GM03348 (cell line): ENCODE measurements around the gene CLCN4.

ENCODE experiments used
- DNase-seq: peaks from one replicate; pipeline ENCODE4 v3.0.0; 2012; ENCODE audit warnings: low spot score

The CLCN4 gene

DNA sequence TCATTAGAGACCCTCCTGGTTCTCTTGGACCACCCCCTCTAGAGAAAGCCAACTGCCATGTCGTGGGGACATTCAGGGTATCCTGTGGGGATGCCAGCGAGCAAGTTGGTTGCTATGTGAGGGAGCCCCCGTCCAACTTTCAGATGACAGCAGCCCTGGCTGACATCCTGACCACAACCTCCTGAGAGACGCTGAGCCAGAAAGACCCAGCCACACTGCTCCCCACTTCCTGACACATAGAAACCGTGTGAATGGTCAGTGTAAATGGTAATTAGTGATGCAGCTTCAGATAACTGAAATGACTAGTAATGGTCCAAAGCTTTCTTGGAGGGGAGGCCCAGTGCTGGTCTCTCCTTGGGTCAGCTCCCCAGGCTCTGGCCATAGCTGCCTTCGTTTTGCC, 10.8 kb downstream of the CLCN4 start:
- DNase-seq, result no peak

DNA sequence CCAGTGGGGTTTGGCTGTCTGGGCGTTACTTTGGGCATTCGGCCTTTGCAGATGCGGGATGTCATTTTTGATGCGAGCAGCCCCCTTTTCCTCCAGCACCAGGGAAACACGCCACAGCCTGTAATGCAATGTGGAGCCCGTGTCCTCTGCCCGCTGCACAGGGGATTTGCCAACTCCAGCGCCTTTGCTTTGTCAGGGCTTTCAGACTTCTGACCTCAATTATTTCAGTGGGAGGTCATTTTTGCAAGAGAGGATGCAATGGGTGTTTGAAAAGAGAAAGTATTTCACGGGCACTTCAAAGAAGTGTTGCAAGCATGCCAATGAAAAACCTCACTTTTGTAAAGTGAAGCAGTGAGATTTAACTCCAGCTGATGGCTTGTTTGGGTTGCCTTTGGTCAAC, 11.5 kb downstream of the CLCN4 start:
- no peak for DNase-seq

DNA sequence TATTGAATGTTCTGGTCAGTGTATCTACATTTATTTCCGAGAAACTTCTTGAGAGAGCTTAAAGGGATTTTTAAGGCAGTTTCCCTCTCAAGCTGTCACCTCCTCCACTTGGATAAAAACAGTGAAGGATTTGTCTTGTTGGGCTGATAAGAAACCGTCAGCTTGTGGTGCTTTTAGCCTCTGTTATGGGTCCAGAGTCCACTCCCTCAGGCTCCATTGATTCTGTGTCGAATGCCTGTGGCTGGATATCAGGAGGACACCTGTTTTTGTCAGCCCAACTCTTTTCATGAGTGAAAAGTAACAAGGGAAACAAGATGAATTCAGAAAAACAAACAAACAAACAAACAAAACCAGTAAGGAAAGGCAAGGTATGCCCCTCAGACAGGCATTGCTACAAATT, 12.4 kb downstream of the CLCN4 start:
- no peak for DNase-seq

DNA sequence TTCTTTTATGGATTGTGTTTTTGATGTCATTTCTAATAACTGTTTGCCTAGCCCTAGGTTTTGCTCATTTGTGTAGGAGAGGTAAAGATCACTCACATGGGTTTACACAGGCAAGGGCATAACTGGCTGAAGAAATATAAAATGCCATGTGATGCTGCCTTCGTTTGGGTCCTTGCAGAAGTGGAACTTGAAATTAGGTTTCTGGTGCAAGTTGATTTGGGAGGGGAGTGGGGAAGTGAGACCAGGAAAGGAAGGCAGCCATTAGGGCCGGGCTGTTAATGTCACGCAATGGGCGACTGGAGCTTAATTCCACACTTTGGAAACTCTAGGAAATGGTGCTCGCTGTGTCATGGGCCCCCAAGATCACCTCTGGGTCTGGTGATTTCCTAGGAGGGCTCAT, 14.5 kb downstream of the CLCN4 start:
- no peak for DNase-seq

DNA sequence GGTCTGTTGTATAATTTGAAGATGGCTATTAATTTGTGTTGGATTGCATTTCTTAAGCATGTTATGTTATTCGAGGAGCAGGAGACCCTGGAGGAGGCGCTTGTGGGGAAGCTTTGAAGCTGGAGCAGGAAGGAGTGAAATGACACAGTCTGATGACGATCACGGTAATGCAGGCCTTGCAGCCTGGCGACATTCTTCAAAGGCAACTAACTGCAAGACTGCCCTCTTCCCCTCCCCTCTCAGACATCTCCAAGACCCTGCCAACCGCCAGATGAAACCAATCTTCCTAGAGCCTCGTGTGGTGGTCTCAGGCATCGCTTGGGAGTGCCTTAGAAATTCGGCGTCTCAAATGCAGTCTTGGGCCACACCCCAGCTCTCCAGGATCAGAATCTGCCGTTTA, 16.1 kb downstream of the CLCN4 start:
- DNase-seq, result no peak

DNA sequence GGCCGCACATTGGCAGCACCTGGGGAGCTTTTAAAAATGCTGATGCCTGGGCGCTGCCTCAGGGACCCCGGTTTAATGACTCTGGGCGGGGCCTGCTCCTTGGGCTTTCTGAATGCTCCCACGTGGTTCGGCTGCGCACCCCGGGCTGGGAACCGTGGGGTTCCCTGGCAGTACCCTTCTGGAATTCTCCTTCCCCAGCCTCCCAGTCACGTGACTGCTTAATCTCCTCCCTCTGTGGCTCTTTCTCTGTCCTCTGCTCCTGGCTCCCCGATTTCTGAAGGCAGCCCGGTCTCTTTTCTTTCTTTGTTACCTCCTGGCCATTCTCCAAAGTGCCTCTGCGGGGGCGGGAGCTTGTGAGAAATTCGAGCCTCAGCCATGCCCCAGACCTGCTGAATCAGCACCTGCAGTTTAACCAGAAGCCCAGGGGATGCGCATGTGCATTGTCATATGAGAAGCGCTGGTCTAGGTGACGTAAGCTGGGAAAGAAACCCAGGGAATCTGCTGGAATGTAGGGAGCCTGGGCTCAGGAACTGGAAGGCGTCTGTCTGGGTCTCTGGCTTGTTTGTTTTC, 16.6 kb downstream of the CLCN4 start:
- peak; percentile 76 for DNase-seq

DNA sequence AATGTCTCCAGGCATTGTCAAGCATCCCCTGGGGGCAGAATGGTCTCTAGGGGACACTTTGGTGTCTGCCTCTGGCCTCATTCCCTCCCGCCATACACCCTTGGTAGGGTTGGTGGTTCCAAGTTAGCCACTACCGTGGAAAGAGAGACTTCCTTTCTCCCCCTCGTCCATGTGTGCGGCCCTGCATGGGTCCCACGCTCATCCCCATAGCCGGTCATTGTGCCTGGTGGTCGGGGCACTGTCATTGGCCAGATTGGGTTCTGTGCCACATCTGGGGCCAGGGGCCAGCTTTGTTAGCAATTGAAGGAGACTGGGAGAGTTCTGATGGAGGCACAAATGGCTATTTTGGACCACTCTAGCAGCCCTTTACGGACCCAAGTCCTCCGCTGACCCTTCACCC, 17.3 kb downstream of the CLCN4 start:
- no peak for DNase-seq

DNA sequence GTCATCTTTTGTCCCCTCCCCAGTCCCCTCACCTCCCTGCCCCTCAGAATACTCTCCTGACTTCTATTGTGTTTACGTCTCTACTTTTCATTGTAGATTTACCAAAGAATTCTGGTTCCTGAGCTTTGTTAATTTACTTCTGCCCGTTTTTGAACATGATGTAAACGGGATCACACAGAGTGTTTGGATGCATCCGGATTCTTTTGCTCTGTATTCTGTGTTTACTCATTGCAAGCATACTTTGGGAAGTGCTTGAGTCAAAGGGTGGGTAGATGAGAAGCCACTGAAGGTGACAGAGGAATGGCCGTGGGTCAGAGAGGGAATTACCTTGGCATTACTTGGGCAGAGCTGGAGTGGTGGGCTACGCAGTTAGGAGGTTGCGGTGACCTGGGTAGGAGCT, 18.0 kb downstream of the CLCN4 start:
- peak; percentile 28 for DNase-seq

DNA sequence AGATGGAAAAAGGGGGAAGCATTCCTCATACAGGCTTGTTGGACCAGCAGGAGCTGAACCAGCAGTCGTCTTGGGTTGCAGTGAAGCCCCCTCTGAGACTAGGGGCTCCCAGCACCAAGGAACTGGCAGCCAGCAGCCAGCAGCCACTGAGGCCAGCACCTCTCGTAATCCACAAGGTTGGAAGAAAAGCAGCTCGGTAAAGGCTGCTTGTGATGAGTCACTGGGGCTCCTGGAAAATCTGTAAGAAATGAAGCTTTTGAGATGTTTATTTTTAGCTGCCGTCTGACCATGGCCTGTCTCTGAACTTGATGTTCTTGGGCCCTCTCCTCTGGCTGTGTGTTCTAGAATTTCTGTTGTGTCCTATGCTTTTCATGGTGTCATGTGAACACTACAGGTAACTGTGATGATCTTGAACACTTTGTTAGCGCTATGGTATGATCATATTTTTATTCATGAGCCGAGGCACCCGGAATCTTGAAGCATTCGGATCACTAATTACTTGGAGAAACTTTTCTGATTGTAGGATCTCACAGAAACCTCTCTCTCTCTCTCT, 18.6 kb downstream of the CLCN4 start:
- DNase-seq, result peak; percentile 54

DNA sequence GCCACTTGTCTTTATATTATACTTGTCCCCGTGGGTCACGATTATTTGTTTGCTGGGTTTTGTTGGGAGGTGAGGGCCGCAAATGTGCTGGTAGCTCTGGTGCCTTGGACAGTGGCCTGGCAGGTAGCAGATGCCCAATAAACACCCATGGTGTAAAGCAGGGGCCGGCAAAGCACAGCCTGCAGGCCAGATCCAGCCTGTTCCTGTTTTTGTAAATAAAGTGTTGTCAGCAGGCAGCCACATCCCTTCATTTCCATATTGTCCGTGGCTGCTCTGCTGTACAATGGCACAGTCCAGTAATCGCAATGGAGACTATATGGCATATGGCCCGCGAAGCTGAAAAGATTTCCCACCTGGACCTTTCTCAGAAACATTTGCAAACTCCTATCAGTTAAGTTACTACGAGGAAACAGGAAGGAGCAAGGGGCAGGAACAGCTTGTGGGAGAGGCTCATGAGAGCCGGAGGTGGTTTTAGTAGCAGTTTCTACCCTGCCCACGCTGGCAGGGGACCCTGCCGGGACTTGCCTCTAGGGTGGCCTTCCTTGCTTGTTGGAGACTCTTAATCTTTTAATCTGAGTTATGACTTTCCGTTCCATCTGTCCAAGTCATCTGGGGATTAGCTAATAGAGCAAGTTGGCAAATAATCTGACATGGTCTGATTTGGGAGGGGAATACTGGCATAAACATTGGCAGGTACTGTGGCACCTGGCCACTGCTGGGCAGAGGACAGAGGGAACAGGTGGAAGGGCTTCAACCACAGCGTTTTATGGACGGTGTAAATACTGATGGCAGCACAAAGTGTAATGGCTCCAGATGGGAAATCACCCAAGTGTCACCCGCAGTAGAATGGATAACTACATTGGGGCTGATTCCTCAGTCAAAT, 19.6 kb downstream of the CLCN4 start:
- no peak for DNase-seq

DNA sequence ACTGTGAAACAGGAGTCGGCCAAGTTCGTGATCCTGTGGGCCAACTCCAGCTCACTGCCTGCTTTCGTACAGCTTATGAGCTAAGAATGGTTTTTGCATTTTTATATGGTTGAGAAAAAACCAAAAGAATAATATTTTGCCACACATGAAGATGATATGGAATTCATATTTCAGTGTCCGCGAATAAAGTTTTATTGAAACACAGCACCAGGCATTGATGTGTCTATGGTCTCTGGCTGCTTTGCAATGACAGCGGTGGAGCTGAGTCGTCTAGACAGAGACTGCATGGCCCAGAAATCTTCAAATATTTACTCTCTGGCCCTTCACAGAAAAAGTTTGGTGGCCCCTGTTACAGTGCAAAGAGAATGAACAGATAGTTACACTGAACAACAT, 20.2 kb downstream of the CLCN4 start:
- DNase-seq, result no peak

DNA sequence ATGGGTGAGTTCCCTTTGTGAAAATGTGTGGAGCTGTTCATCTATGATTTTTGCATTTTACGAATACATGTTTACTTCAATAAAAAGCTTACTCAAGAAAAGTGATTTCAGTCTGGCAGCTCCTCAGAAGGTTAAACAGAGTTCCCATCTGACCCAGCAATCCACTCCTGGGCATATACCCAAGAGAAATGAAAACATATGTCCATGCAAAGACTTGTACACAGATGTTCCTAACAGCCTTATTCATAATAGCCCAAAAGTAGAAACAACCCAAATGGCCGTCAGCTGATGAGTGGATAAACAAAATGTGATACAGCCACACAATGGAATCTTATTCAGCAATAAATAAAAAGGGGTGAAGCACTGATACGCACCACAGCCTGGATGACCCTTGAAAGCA, 20.8 kb downstream of the CLCN4 start:
- peak; percentile 23 for DNase-seq

DNA sequence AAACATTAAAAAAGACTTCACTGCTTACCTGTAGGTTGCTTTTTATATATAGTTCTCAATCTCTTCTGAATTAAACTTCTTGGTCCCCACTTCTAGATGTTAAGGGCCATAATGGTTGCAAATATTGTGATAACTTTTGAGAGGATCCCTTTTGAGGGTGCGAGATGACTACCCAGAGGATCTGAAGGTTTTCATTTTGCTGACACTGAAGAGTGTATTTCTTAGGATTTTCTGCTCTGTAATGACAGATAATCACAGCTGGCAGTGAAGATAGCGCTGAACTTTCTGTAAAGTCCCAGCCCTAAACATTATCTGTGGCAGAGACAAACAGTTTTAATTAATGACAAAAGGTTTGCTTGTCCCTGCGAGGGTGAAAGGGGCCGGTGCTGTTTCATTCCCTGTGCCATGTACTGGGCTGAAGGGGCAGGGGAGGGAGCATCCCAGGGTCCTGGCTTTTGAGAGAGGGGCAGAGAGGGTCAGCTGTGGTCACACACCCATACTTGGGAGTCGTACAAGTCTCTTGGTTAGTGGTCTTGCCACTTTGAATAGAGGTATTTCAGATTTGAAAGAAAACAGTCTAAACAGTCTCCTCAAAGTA, 22.2 kb downstream of the CLCN4 start:
- DNase-seq, result no peak

DNA sequence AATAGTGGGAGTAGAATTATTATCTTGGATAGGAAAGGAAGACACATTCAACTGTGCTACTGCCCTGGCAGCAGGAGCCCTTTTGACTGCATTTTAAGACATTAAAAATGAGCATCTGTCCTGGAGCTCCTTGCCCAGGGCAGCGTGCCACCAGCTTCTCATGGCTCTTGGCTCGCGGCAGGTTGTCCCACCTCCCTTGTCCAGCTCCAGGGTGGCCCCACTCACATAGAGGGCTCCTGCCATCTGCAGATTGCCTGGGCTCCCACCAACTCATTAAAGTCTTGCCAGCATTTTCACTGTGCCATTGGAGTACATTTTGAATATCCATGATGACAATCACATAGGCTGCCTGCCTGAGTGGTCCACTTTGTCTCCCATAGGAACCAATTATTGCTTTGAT, 27.0 kb downstream of the CLCN4 start:
- DNase-seq, result no peak

DNA sequence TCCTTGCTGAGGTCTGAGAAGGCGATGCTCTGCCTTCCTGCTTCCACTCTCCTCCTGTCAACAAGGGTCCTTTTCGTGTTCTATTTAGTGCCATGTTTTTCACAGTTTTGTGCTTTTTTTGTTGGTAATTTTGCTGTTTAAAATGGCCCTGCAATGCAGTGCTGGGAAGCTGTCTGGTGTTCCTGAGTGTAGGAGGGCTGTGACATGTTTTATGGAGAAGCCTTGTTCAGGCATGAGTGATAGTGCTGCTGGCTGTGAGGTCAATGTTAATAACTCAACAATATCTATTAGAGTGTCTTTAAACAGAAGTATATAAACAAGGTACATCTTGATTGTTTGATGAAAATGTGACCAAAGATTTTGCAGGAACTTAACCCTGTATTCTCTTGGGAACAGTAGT, 27.6 kb downstream of the CLCN4 start:
- no peak for DNase-seq

DNA sequence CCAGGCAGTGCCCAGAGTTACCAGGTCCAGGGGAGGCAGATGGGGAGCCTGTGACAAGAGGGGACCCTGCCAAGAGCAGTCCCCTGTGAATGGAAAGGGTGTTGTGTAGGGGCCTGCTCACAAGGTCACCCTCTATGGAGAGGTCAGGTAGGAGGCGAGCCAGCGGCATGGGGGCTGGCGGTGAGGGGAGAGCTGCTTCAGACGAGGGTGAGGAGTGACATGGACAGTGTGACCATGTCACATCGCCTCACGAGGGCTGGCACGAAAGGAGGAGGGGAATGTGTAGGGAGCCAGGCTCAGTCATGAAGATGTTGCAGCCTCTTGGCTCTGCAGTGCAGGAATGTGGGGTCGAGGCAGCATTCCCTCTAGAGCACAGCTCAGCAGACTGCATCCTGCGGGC, 29.6 kb downstream of the CLCN4 start:
- DNase-seq, result no peak

DNA sequence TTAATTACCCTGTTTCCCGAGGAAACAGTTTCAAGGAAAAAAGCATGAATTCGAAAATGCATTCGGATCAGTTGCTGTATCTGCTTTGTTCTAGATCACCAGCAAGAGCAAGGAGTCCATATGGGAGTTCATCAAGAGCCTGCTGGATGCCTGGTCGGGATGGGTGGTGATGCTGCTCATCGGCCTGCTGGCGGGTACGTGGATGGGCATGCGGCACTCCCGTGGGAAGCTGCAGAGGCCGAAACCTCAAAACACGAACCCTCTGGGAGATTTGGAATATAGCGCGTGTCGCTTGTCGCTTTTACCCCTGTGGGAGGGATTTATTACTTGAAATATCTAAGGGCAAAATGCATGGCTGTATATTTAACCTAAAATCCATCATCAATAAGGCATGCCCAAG, 30.6 kb downstream of the CLCN4 start:
- no peak for DNase-seq

DNA sequence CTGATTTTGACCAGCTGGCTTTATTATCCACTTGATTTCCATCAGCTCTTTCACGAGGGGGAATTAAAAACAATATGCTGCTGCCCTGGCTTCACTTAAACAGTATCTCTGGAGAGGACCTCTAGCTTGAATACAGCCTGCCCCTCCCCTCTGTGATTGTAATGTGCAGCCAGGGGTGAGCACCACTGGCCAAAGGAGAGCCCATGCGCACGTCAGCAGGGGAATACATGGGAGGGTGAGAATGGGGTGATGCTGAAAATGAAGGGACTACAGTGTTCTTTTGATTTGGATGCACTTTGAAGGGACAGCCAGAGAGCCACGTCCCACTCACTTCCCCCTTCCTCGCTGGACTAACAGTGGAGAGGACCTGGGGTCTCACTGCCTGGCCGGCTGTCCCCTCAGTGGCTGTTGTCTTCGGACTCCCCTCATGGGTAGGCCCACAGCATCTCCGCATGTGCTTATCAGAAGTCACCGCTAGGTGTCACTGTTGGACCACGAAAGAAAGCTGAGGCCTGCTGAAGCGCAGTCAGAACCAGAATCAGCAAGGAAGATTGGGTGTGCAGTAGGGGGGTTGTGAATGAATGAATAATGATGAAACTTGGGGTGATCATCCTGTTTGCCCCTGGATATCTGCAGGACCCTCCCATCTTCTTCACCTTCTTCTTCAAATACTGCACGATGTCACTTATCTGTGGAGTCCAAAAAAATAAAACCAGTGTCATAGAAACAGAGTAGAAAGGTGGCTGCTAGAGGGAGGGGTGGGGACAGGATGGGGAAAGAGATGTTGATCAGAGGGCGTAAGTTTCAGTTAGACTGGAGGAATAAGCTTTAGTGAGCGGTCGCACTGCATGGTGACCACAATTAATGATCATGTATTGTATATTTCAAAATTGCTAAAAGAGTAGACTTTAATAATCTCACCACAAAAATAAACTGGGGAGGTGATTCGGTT, 32.8 kb downstream of the CLCN4 start:
- peak; percentile 66 for DNase-seq

DNA sequence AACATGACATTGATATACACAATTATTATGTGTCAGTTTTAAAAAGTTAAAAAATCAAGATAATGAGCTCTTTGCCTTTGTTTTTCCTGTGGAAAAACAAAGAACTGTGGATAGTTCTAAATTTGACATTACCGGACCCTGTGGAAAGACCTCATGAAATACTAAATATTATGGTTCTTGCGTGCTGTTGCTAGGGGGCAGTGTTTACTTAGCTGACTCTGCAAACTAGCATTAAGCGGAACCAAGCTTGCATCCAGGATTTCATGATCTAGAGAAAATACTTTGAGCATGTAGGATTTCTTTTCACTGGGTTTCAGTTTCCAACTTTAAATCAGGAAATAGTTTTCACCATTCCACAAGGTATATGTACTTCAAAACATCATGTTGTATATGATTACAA, 33.6 kb downstream of the CLCN4 start:
- peak; percentile 61 for DNase-seq

DNA sequence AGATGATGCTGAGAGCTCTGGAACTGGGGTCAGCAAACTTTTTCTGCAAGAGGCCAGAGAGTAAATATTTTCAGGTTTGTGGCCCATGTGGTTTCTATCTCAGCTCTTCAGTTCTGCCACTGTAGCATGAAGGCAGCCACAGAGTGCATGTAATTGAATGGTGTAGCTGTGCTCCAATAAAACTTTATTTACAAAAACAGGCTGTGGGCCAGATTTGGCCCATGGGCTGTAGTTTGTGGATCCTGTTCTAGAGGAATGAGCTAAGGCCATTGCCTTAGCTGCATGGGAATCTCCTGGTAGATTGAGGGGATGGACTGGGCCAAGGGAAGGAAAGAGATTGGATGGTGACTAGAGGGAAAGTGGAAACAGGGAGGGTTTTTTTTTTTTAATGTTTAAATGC, 36.8 kb downstream of the CLCN4 start:
- DNase-seq, result no peak

DNA sequence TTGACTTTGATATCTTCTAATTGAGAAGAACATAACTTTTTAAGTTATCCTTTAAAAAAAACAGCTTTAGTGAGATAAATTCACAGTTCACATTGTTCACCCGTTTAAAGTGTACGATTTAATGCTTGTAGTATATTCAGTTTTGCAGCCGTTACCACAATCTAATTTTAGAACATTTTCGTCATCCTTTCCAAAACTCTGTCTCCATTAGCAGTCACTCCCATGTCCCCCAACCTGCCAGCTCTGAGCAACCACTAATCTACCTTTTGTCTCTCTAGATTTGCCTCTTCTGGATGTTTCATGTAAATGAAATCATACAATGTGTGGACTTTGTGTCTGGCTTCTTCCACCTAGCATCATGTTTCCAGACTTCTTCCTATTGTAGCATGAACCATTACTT, 38.6 kb downstream of the CLCN4 start:
- no peak for DNase-seq

DNA sequence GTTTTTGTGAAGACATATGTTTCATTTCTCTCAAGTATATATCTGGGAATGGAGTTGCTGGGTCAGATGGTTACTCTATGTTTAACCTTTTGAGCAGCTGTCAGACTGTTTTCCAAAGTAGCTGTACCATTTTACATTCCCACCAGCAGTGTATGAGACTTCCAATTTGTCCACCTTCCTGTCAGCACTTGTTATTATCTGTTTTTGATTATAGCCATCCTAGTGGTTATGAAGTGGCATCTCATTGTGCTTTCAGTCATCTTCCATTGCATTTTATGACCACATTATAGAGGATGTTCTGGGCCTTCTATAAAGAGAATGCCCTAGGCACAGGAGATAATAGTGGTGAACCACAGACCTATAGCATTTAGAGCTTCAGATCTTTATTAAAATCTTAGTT, 39.2 kb downstream of the CLCN4 start:
- no peak for DNase-seq
